PC-9 (cell line): ENCODE data around the gene PRKD3. TPM values are rescaled to one million over a fixed set of nuclear protein-coding genes. Genes with fewer than 3 reads are reported as not detected.

Experiments used
- BruUV-seq: library from RNA; stranded (reverse); fragments of 400-500 nt; replicated peaks from 2 replicates; lab custom pipeline; 2021; lab: Mats Ljungman, UMichigan
- CTCF ChIA-PET: fragments of 300-600 bp; sonication (Branson Sonifier 250); formaldehyde crosslinking; loops from one replicate; lab custom pipeline; 2022; ENCODE audit warnings: antibody characterized with exemption; lab: Charles Lee
- POLR2A ChIA-PET: fragments of 300-600 bp; sonication (Branson Sonifier 250); formaldehyde crosslinking; loops from one replicate; lab custom pipeline; 2022; ENCODE audit warnings: antibody characterized with exemption; ENCODE audit not compliant: unreplicated experiment; lab: Charles Lee
- DNase-seq, 2 experiments: peaks; one replicate each; pipeline versions ENCODE4 v3.0.0 to v3.0.0-alpha.2; 2015 to 2022; ENCODE audit warnings: mixed read lengths in 1 of 2
- H2AFZ ChIP-seq: fragments of 200-600 bp; sonication (generic); 2 replicates; pipeline ENCODE4 v1.8.1; 2017; ENCODE audit warnings: antibody characterized with exemption
- H3F3A ChIP-seq: fragments of 200-600 bp; sonication (generic); 2 replicates; pipeline ENCODE4 v1.8.1; 2017; ENCODE audit warnings: antibody characterized with exemption, mild to moderate bottlenecking, low read depth; ENCODE audit not compliant: insufficient read depth
- H3K27ac ChIP-seq: fragments of 200-600 bp; sonication (generic); 2 replicates; pipeline ENCODE4 v1.6.1; 2016; ENCODE audit warnings: mixed run types
- H3K27me3 ChIP-seq: fragments of 200-600 bp; sonication (generic); 2 replicates; pipeline ENCODE4 v1.6.1; 2016; ENCODE audit warnings: low read depth, mixed run types; ENCODE audit not compliant: insufficient read depth
- H3K36me3 ChIP-seq: fragments of 200-600 bp; sonication (generic); 2 replicates; pipeline ENCODE4 v1.6.1; 2016; ENCODE audit warnings: low read depth, mixed run types
- H3K4me1 ChIP-seq: fragments of 200-600 bp; sonication (generic); replicated peaks from 2 replicates; pipeline ENCODE4 v1.6.1; 2016; ENCODE audit warnings: mixed run types; ENCODE audit not compliant: insufficient read depth
- H3K4me2 ChIP-seq: fragments of 200-600 bp; sonication (generic); 2 replicates; pipeline ENCODE4 v1.6.1; 2017; ENCODE audit warnings: mixed run types
- H3K4me3 ChIP-seq: fragments of 200-600 bp; sonication (generic); 2 replicates; pipeline ENCODE4 v1.6.1; 2016; ENCODE audit warnings: mixed run types
- H3K79me2 ChIP-seq: fragments of 200-600 bp; sonication (generic); 2 replicates; pipeline ENCODE4 v1.6.1; 2017; ENCODE audit warnings: low read depth, mixed run types
- H3K9me2 ChIP-seq: fragments of 200-600 bp; sonication (generic); 2 replicates; pipeline ENCODE4 v1.8.1; 2017; ENCODE audit warnings: mild to moderate bottlenecking; ENCODE audit not compliant: insufficient read depth
- H3K9me3 ChIP-seq: fragments of 200-600 bp; sonication (generic); 2 replicates; pipeline ENCODE4 v1.8.1; 2016; ENCODE audit warnings: low read depth; ENCODE audit not compliant: insufficient read depth
- H4K20me1 ChIP-seq: fragments of 200-600 bp; sonication (generic); 2 replicates; pipeline ENCODE4 v1.8.1; 2017; ENCODE audit not compliant: insufficient read depth
- EZH2 ChIP-seq: fragments of 200-600 bp; sonication (generic); IDR thresholded peaks from 2 replicates; pipeline ENCODE4 v1.8.0; 2017; ENCODE audit warnings: antibody characterized with exemption, low read depth
- intact Hi-C: fragments of 100-400 bp; cut with micrococcal nuclease; formaldehyde crosslinking; loops from one replicate; pipeline ENCODE4 v1.10.0; 2022; ENCODE audit not compliant: unreplicated experiment
- total RNA-seq: library from RNA; stranded (reverse); gene quantifications from 2 replicates; pipeline ENCODE4 v1.2.3, GENCODE V29; 2021
- TF ChIP-seq, protein P1 (sequence below): fragments of 200-600 bp; sonication (generic); conservative IDR thresholded peaks from 2 replicates; pipeline ENCODE4 v1.6.1; 2017; ENCODE audit warnings: mixed run types, antibody characterized with exemption, mild to moderate bottlenecking, moderate library complexity

PRKD3 gene
- total RNA-seq, 1 experiment from 2014 or later, result 27.5 TPM

DNA sequence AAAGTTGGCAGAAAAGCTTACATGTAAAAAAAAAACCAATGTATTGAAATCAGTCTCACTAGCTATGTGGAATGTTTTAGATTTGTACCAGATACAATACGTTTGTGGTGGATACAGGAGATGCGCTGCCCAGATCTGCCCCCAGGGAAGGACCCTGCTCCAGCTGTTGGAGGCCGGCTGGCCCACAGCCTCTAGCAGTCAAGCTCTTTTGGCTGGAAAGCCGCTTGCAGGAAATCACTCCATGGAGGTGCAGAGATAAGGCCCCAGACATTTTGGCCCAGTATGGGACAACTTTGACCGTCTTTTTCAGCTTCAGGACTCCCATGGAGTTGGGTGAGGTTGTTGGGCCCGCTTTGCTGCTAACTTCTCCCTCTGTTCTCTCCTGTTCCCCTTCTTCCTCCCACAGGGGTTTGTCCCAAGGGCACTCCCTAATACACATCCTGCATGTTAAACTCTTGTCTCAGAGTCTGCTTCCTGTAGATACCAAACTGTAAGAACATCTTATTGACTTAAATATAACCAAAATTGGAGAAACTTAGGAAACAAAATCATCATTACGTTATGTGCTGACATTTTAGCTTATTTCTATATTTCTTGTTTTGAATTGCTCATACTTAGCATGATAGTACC is 18.1 kb upstream of the PRKD3 start:
- no peaks in the 10 kb centered on the region for H3K79me2 ChIP-seq
- H3K4me2 ChIP-seq, result no peak overlapping the region
- CTCF ChIA-PET, result interaction anchor here (0.9 kb wide), 1 partner anchor 534 kb away, joined by 4 read pairs; no protein-coding TSS in a partner anchor
- H3F3A ChIP-seq, result peaks cover 9% of the 10 kb centered on the region; the same call in 1 of the 2 replicates
- BruUV-seq, result no TSS peak
- no peaks in the 10 kb centered on the region for H3K9me3 ChIP-seq
- no peak for TF ChIP-seq EZH2
- TF ChIP-seq, protein P1, sequence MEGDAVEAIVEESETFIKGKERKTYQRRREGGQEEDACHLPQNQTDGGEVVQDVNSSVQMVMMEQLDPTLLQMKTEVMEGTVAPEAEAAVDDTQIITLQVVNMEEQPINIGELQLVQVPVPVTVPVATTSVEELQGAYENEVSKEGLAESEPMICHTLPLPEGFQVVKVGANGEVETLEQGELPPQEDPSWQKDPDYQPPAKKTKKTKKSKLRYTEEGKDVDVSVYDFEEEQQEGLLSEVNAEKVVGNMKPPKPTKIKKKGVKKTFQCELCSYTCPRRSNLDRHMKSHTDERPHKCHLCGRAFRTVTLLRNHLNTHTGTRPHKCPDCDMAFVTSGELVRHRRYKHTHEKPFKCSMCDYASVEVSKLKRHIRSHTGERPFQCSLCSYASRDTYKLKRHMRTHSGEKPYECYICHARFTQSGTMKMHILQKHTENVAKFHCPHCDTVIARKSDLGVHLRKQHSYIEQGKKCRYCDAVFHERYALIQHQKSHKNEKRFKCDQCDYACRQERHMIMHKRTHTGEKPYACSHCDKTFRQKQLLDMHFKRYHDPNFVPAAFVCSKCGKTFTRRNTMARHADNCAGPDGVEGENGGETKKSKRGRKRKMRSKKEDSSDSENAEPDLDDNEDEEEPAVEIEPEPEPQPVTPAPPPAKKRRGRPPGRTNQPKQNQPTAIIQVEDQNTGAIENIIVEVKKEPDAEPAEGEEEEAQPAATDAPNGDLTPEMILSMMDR, result no peak
- no peaks in the 10 kb centered on the region for H3K9me2 ChIP-seq
- H3K4me1 ChIP-seq, result no peaks in the 10 kb centered on the region
- H2AFZ ChIP-seq, result no peak overlapping the region
- DNase-seq, result no peak
- no peaks in the 10 kb centered on the region for H3K36me3 ChIP-seq
- no peaks in the 10 kb centered on the region for H4K20me1 ChIP-seq
- H3K27ac ChIP-seq, result no peak overlapping the region
- POLR2A ChIA-PET, result interaction anchor here (0.6 kb wide), 1 partner anchor 536 kb away, joined by 7 read pairs; no protein-coding TSS in a partner anchor
- H3K4me3 ChIP-seq, result no peak overlapping the region
- H3K27me3 ChIP-seq, result no peaks in the 10 kb centered on the region
- intact Hi-C loops, result no loop called here

GRCh38 chr2:37340637-37341036 is 16.0 kb upstream of the PRKD3 start:
- H3K36me3 ChIP-seq, result no peaks in the 10 kb centered on the region
- ChIA-PET POLR2A (interaction anchor here (0.6 kb wide), 1 partner anchor 16 kb away, joined by 15 read pairs; no protein-coding TSS in a partner anchor), CTCF (no interaction called here)
- no peaks in the 10 kb centered on the region for H3K27me3 ChIP-seq
- intact Hi-C loops, result no loop called here
- H3K4me2 ChIP-seq, result no peak overlapping the region
- no peaks in the 10 kb centered on the region for H3K9me2 ChIP-seq
- no peak overlapping the region for H3K4me3 ChIP-seq
- no peaks in the 10 kb centered on the region for H3K9me3 ChIP-seq
- H2AFZ ChIP-seq, result no peak overlapping the region
- TF ChIP-seq, protein P1, result no peak
- no peak for TF ChIP-seq EZH2
- H3K4me1 ChIP-seq, result no peaks in the 10 kb centered on the region
- no peaks in the 10 kb centered on the region for H4K20me1 ChIP-seq
- no peaks in the 10 kb centered on the region for H3K79me2 ChIP-seq
- H3F3A ChIP-seq, result peaks cover 9% of the 10 kb centered on the region; the same call in 1 of the 2 replicates
- H3K27ac ChIP-seq, result no peak overlapping the region
- no peak for DNase-seq
- no TSS peak for BruUV-seq

GRCh38 chr2:37338933-37339332 is 14.3 kb upstream of the PRKD3 start:
- Histone ChIP-seq H2AFZ (no peak overlapping the region), H3K9me3 (no peaks in the 10 kb centered on the region), H3K27ac (no peak overlapping the region), H3K27me3 (no peaks in the 10 kb centered on the region), H3K4me2 (no peak overlapping the region), H3K36me3 (no peaks in the 10 kb centered on the region), H3K79me2 (no peaks in the 10 kb centered on the region), H3K9me2 (no peaks in the 10 kb centered on the region), H3K4me1 (no peaks in the 10 kb centered on the region), H3F3A (peaks cover 3% of the 10 kb centered on the region; the same call in 1 of the 2 replicates), H4K20me1 (no peaks in the 10 kb centered on the region), H3K4me3 (no peak overlapping the region)
- TF ChIP-seq, protein P1, result no peak
- no peak for TF ChIP-seq EZH2
- intact Hi-C loops, result no loop called here
- CTCF ChIA-PET, result interaction anchor here (0.5 kb wide), 1 partner anchor 31 kb away, joined by 3 read pairs; no protein-coding TSS in a partner anchor
- DNase-seq, result no peak
- BruUV-seq, result no TSS peak
- POLR2A ChIA-PET, result no interaction called here
